Activated T-cell treated with anti-CD3 and anti-CD28 coated beads for 48 hours (primary cell): ENCODE measurements around the gene HMCN2.
"Not testable (repeated sequence)": the region's sequence is repeated elsewhere in the genome, so short reads cannot be mapped to it uniquely, and the experiment has no call there.

Source experiments
- DNase-seq: peaks from one replicate; pipeline ENCODE4 v3.0.0-alpha.2; 2020; ENCODE audit warnings: low read depth

HMCN2 gene

GRCh38 chr9:130391866-130392265 is 126.3 kb downstream of the HMCN2 start:
- DNase-seq = no peak

GRCh38 chr9:130393681-130394071 is 128.1 kb downstream of the HMCN2 start:
- no peak for DNase-seq

- DNase-seq = no peak
Observed at GRCh38 chr9:130394320-130394719, 128.8 kb downstream of the HMCN2 start.

GRCh38 chr9:130394814-130395470 is 129.4 kb downstream of the HMCN2 start:
- no peak for DNase-seq

- no peak for DNase-seq
Observed at GRCh38 chr9:130395810-130396435, 130.4 kb downstream of the HMCN2 start.

GRCh38 chr9:130396581-130396980 is 131.0 kb downstream of the HMCN2 start:
- no peak for DNase-seq

DNA sequence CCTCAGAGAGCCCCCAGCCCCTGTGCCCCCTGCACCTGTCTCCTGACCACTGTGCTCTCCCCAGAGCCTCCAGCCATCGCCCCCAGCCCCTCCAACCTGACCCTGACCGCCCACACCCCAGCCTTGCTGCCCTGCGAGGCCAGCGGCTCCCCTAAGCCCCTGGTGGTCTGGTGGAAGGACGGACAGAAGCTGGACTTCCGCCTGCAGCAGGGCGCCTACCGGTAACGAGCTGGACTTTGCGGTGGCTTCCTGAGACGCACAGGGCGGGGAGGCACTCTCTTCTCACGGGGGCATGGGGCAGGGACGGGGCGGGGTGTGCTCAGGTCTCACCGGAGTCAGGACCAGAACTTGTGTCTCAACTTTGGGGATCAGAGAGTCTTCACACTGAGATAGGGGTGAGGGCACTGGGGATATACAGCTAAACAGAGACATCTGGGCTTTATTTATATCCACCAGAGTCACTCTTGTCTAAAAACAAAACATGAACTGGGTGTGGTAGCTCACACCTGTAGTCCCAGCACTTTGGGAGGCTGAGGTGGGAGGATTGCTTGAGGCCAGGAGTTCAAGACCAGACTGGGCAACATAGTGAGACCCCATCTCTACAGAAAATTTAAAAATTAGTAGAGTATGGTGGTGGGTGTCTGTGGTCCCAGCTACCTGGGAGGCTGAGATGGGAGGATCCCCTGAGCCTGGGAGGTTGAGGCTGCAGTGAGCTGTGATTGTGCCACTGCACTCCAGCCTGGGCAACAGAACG is 133.1 kb downstream of the HMCN2 start:
- DNase-seq = no peak

DNA sequence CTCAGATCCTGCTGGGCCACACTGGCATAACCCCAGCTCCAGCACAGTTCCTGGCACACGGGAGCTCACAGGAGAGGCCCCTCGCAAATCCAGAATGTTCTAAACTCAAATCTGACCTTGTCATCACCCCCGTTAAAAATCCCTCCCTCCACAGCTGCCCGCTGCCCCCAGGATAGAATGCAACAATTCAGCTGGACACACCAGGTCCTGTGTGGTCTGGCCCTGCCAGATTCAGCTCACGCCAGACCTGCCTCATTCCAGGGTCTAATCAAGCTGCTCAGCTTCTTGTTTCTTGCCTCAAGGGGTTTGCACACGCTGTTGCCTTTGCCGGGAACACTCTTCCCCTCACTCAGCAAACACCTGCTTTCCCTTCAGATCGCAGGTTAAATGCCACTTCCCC is 134.2 kb downstream of the HMCN2 start:
- no peak for DNase-seq

DNA sequence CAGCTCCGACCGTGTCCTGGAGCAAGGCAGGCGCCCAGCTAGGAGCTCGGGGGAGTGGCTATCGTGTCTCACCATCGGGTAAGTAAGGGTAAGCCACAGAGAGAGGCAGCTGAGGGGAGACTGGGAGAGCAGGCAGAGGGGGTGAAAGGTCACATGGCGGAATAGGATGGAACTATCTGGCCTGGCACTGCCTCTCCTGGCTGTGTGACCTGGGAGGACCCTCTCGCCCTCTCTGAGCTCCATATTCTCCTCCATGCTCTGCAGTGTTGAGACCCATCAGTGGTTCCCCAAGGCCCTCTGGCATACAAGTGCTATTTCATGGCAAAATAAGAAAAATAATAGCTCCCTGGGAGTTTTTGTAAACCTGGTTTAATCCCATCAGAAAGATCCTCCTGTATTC is 135.3 kb downstream of the HMCN2 start:
- no peak for DNase-seq

DNA sequence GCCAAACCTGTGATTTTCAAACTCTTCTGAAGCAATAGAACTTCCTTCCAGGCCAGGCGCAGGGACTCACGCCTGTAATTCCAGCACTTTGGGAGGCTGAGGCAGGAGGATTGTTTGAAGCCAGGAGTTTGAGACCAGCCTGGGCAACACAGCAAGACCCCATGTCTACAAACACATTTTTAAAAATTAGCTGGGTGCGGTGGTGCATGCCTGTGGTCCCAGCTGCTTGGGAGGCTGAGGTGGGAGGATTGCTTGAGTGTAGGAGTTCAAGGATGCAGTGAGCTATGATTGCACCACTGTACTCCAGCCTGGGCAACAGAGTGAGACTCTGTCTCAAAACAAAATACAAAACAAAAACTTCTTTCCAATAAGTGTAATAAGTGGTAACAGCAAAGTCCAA is 136.2 kb downstream of the HMCN2 start:
- DNase-seq = not testable (repeated sequence)

DNA sequence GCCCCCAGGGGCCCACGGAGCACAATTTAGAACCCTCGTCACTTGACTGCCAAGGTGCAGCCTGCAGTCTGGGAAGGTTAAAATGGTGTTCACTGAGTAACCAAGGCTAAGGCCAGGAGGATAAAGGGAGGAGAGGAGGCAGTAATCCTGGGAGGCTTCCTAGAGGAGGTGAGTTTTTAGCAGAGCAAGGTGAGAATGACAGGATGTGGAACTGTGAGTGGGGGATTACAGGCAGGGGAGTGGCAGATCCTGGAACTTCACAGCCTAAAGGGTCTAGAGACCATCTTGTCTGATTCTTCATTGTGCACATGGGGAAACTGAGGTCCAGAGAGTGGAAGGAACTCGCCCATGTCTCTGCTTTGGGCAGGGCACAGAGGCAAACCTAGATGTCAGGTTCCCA is 136.7 kb downstream of the HMCN2 start:
- DNase-seq = no peak

- DNase-seq = no peak
Observed at GRCh38 chr9:130402645-130403440, 137.3 kb downstream of the HMCN2 start.

DNA sequence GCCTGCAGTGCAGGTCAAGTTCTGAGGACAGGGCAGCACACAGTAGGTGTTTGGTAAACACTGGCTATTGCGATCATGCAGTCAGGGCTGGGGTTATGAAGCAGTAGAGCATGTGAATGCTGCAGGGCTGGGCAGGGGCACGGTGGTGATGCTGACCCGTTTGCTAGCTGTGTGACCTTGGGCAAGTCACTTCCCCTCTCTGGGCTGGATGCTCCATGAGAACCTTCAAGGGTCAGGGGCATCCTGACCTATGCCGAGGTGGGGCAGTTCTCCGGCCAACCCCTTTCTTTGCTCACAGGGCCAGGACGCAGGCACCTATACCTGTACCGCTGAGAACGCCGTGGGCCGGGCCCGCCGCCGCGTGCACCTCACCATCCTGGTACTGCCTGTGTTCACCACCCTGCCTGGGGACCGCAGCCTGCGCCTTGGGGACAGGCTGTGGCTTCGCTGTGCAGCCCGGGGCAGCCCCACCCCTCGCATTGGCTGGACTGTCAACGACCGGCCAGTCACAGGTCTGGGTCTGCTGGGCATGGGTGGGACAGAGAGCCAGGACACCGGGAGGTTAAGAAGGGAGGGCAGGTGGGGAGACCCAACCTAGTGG is 140.2 kb downstream of the HMCN2 start:
- no peak for DNase-seq

GRCh38 chr9:130406278-130406895 is 140.8 kb downstream of the HMCN2 start:
- no peak for DNase-seq

DNA sequence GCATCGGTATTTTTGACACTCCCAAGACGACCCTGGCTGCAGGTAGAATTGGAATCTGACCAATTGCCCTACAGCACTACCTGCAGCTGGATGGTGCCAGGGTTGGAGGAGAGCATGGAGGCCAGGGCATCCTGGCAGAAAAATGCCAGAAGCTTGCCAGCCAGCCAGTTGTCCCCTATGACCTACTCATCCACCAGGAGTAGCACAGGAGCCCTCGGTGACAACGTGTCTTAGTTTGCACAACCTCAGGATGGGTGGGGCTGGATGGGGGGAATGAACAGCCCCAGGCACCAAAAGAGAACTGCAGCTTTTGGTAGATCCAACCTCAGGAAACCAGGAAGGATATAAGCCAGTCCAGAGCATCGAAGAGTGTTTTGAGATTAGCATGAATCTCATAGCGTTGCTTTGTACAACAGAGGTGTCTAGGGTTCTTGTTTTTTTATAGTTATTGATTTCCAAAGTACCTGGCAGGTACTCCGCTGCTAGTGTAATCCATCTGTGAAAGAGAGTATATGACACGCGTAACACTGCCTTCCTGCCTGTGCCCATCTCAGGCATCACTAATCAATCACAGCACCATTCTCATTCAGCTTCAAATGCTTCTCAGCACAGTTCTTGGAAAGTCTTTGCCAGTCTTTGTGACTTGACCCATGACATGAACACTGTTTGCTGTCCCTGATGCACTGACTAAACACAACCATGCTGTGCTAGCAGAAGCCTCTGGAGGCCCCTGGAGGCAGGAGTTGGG is 142.5 kb downstream of the HMCN2 start:
- no peak for DNase-seq

DNA sequence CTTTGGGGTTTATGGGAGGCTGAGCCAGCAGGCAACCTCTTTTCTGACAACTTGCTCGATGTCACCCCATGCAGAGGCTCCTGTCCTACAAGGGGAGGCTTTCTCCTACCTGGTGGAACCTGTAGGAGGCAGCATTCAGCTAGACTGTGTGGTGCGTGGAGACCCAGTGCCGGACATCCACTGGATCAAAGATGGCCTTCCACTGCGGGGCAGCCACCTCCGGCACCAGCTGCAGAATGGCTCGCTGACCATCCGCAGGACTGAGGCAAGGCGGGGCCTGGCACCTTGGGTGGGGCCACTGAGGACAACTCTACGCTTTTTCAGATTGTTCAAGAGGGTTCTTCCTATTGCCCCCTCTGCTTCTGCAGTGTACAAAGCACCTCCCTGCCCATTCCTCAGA is 143.1 kb downstream of the HMCN2 start:
- no peak for DNase-seq

- no peak for DNase-seq
Observed at GRCh38 chr9:130409246-130409645, 143.7 kb downstream of the HMCN2 start.

DNA sequence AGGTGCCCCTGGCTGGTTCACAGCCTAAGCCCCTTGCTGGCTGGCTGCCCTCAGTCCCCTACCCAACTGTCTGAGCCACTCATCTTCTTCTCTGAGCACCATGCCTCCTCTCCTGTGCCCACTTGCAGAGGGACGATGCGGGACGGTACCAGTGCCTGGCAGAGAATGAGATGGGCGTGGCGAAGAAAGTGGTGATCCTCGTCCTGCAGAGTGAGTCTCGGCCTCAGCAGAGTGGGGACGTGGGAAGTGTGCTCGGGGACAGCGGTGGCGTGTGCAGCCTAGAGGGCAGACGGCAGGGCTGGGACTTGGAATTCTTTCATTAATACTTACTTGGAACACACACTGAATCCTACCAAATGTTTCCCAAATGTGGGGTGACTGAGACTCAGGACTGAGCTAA is 144.9 kb downstream of the HMCN2 start:
- no peak for DNase-seq

DNA sequence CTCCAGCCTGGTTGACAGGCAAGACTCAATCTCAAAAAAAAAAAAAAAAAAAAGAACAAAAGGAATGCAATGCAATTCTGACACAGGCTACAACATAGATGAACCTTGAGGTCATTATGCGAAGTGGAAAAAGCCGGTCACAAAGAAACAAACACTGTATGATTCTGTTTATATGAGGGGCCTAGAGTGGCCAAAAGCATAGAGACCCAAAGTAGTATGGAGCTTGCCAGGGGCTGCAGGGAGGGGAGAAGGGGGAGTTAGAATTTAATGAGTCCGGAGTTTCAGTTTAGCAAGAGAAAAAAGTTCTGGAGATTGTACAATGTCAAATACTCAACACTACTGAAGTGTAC is 146.0 kb downstream of the HMCN2 start:
- no peak for DNase-seq

- DNase-seq = no peak
Observed at GRCh38 chr9:130414081-130414731, 148.6 kb downstream of the HMCN2 start.
